OCI-LY7 (cell line): ENCODE measurements around the gene UBAP2. TPM values are rescaled to one million over a fixed set of nuclear protein-coding genes. Genes with fewer than 3 reads are reported as not detected.

ENCODE experiments used
- BruUV-seq: library from RNA; stranded (reverse); fragments of 400-500 nt; replicated peaks from 2 replicates; lab custom pipeline; 2021; lab: Mats Ljungman, UMichigan
- CTCF ChIA-PET: fragments of 300-600 bp; sonication (Branson Sonifier 250); formaldehyde crosslinking; loops from one replicate; lab custom pipeline; 2022; ENCODE audit warnings: antibody characterized with exemption; ENCODE audit not compliant: unreplicated experiment; lab: Charles Lee
- POLR2A ChIA-PET: fragments of 300-600 bp; sonication (Branson Sonifier 250); formaldehyde crosslinking; loops from one replicate; lab custom pipeline; 2022; ENCODE audit warnings: antibody characterized with exemption; lab: Charles Lee
- DNase-seq: peaks from one replicate; pipeline ENCODE4 v3.0.0-alpha.2; 2015; ENCODE audit warnings: low spot score
- H2AFZ ChIP-seq: fragments of 200-600 bp; sonication (generic), shearing (Covaris generic); 2 replicates; pipeline ENCODE4 v1.6.1; 2014; ENCODE audit warnings: mild to moderate bottlenecking, antibody characterized with exemption, low read length, moderate library complexity
- H3K27ac ChIP-seq: fragments of 200-600 bp; sonication (generic); 2 replicates; pipeline ENCODE4 v1.5.1; 2014; ENCODE audit warnings: mixed run types, low read depth, mild to moderate bottlenecking, moderate library complexity, low read length, inconsistent platforms; ENCODE audit not compliant: poor library complexity, severe bottlenecking
- H3K36me3 ChIP-seq: fragments of 200-600 bp; sonication (generic); 2 replicates; pipeline ENCODE4 v1.6.1; 2014; ENCODE audit warnings: mild to moderate bottlenecking, antibody characterized with exemption, low read length, moderate library complexity, mixed read lengths; ENCODE audit not compliant: insufficient read depth
- H3K4me1 ChIP-seq: fragments of 200-600 bp; sonication (generic); 2 replicates; pipeline ENCODE4 v1.5.1; 2014; ENCODE audit warnings: mild to moderate bottlenecking, low read length; ENCODE audit not compliant: insufficient read depth, poor library complexity, severe bottlenecking
- H3K4me2 ChIP-seq: fragments of 200-600 bp; sonication (generic); 2 replicates; pipeline ENCODE4 v1.6.1; 2014; ENCODE audit warnings: mild to moderate bottlenecking, low read length
- H3K4me3 ChIP-seq: fragments of 200-600 bp; sonication (generic); 2 replicates; pipeline ENCODE4 v1.5.1; 2014; ENCODE audit warnings: mild to moderate bottlenecking, low read depth, low read length; ENCODE audit not compliant: poor library complexity, severe bottlenecking
- H3K79me2 ChIP-seq: fragments of 200-600 bp; sonication (generic); 2 replicates; pipeline ENCODE4 v1.6.1; 2016; ENCODE audit warnings: low read depth, mild to moderate bottlenecking, low read length, moderate library complexity, mixed read lengths; ENCODE audit not compliant: insufficient read depth
- H3K9me2 ChIP-seq: fragments of 200-600 bp; sonication (generic); 2 replicates; pipeline ENCODE4 v1.6.1; 2016; ENCODE audit warnings: mild to moderate bottlenecking, low read length, mixed read lengths; ENCODE audit not compliant: insufficient read depth
- H3K9me3 ChIP-seq: fragments of 200-600 bp; sonication (generic); 2 replicates; pipeline ENCODE4 v1.6.1; 2014; ENCODE audit warnings: mild to moderate bottlenecking, mixed run types, low read length, mixed read lengths
- H4K20me1 ChIP-seq: fragments of 200-600 bp; sonication (generic); 2 replicates; pipeline ENCODE4 v1.6.1; 2014; ENCODE audit warnings: mild to moderate bottlenecking, antibody characterized with exemption, low read length, moderate library complexity, mixed read lengths; ENCODE audit not compliant: insufficient read depth
- EZH2phosphoT487 ChIP-seq: fragments of 200-600 bp; sonication (generic); IDR thresholded peaks from 2 replicates; pipeline ENCODE4 v1.6.1; 2018; ENCODE audit warnings: low read depth, borderline replicate concordance, mild to moderate bottlenecking, mixed run types, antibody characterized with exemption, low read length, moderate library complexity, mixed read lengths
- intact Hi-C: fragments of 100-400 bp; cut with micrococcal nuclease; formaldehyde crosslinking; loops from one replicate; pipeline ENCODE4 v1.10.0; 2022; ENCODE audit not compliant: unreplicated experiment
- total RNA-seq, 2 experiments: library from RNA; depleted of rRNA in 1 of 2; stranded (reverse); fragments of >200 nt in 1 of 2; shearing (Covaris generic) in 1 of 2; gene quantifications; 2 replicates each; pipeline ENCODE4 v1.2.3, GENCODE V29; 2014 to 2022
- TF ChIP-seq, protein P1 (sequence below): fragments of 200-600 bp; sonication (generic); conservative IDR thresholded peaks from 2 replicates; pipeline ENCODE4 v1.5.1; 2014; ENCODE audit warnings: mild to moderate bottlenecking, antibody characterized with exemption, low read length, moderate library complexity, mixed read lengths

Gene UBAP2
- total RNA-seq, 2 experiments from 2014 or later = 28.5 to 63.9 TPM

DNA sequence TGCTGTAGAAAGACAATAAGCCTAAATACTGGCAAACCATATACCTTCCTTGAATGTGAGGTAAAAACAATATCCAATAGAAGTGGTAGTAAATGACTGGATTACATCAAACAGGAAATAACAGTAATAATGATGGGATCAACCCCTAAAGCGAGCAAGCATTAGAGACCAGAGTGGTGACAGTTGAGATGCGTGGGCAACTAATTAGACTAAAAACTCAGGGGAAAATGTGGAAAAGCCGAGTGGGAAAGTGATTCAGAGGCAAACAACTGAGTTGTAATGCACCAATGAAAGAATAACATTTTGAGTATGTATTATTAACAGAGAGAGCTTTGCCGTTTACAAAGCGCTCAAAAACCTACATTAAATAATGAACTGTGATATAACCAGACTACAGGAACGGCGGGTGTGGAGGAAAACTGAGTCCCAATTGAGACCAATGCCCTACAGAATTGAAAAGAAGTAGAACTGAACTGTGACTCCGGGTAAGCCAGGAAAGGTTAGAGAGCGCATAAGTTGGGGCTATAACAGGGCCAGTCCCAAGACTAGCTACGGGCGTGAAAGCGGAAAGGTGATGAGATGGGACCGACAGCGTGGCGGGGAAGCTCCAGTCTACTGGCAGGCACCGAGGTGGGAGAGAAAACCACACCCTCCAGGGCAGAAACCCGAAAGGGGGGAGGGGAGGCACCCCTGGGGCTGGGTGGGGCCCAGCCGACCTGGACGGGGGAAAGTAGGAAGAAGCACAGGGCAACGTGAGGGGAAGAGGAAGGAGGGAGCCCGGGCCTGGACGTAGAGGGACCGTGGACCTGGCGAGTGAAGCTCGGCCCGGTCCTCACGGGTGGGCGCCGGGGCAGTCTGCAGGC is 592 bp downstream of the UBAP2 start:
- Histone ChIP-seq H3K27ac (peak overlapping the region; percentile 72), H3K4me2 (peak overlapping the region; percentile 92), H3K9me2 (no peaks in the 10 kb centered on the region), H3K79me2 (peaks cover 55% of the 10 kb centered on the region), H3K36me3 (peaks cover 22% of the 10 kb centered on the region), H3K9me3 (no peaks in the 10 kb centered on the region), H3K4me3 (peak overlapping the region; percentile 99), H4K20me1 (peaks cover 25% of the 10 kb centered on the region), H3K4me1 (peaks cover 34% of the 10 kb centered on the region), H2AFZ (peak overlapping the region; percentile 80)
- ChIA-PET CTCF (no interaction called here), POLR2A (interaction anchor here (0.5 to 1.0 kb wide), 6 partner anchors 17 to 219 kb away, joined by 3 to 4 read pairs (median 3); no protein-coding TSS in a partner anchor)
- intact Hi-C loops = loop anchor here (1.0 to 10.0 kb wide), 5 partner anchors 51 to 753 kb away; partner anchors contain the start of genes NFX1 and UBAP1
- peak; percentile 66 for DNase-seq
- BruUV-seq = TSS peak; percentile 76
- no peak for TF ChIP-seq EZH2phosphoT487
- TF ChIP-seq, protein P1, sequence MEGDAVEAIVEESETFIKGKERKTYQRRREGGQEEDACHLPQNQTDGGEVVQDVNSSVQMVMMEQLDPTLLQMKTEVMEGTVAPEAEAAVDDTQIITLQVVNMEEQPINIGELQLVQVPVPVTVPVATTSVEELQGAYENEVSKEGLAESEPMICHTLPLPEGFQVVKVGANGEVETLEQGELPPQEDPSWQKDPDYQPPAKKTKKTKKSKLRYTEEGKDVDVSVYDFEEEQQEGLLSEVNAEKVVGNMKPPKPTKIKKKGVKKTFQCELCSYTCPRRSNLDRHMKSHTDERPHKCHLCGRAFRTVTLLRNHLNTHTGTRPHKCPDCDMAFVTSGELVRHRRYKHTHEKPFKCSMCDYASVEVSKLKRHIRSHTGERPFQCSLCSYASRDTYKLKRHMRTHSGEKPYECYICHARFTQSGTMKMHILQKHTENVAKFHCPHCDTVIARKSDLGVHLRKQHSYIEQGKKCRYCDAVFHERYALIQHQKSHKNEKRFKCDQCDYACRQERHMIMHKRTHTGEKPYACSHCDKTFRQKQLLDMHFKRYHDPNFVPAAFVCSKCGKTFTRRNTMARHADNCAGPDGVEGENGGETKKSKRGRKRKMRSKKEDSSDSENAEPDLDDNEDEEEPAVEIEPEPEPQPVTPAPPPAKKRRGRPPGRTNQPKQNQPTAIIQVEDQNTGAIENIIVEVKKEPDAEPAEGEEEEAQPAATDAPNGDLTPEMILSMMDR = no peak

DNA sequence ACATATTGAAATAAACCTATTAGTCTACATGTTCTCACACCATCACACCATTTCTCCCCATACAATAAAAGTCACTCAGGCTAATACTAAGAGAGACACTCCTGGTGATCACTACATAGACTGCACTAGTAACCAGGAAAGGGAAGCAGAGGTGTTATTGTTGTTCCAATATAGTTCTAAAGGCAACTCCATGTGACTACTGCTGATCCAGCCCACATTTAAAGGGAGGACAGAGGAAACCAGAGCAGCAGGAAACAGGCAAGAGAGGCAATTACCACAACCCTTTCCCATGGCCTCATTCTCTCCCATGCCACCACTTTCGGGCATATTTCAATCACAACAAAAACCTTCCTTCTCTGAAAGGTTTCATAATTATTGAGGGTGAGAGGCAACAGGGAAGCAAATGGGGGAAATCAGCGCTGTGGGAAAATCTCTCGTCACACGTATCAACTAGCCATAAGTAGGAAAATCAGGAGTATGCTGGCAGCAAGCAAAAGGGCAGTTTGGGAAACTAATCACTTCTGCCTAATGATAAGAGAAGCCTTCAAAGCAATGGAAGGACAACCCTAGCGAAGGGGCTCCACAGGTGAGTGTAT is 1.8 kb downstream of the UBAP2 start:
- Histone ChIP-seq H3K9me2 (no peaks in the 10 kb centered on the region), H3K4me3 (peak overlapping the region; percentile 99), H2AFZ (no peak overlapping the region), H4K20me1 (peaks cover 29% of the 10 kb centered on the region), H3K9me3 (no peaks in the 10 kb centered on the region), H3K79me2 (peaks cover 68% of the 10 kb centered on the region), H3K4me1 (peaks cover 28% of the 10 kb centered on the region), H3K36me3 (peaks cover 34% of the 10 kb centered on the region), H3K4me2 (peak overlapping the region; percentile 92), H3K27ac (no peak overlapping the region)
- peak; percentile 14 for DNase-seq
- CTCF ChIA-PET = no interaction called here
- no TSS peak for BruUV-seq
- TF ChIP-seq, protein P1 = no peak
- TF ChIP-seq EZH2phosphoT487 = no peak
- POLR2A ChIA-PET = no interaction called here
- intact Hi-C loops = loop anchor here (10.0 kb wide), 1 partner anchor 752 kb away; the partner anchor contains the start of gene NFX1
